Suppressor macrophage treated with lipopolysaccharide for 1 hour (primary cell): Measurements from ENCODE around the gene CREB3L1.
A peak's percentile ranks its signal among the peaks of the same experiment; 100 is the strongest.

ENCODE experiments used
- DNase-seq, 3 donors: peaks; one replicate each; pipeline ENCODE4 v3.0.0-alpha.2; 2020 to 2022

CREB3L1 gene

DNA sequence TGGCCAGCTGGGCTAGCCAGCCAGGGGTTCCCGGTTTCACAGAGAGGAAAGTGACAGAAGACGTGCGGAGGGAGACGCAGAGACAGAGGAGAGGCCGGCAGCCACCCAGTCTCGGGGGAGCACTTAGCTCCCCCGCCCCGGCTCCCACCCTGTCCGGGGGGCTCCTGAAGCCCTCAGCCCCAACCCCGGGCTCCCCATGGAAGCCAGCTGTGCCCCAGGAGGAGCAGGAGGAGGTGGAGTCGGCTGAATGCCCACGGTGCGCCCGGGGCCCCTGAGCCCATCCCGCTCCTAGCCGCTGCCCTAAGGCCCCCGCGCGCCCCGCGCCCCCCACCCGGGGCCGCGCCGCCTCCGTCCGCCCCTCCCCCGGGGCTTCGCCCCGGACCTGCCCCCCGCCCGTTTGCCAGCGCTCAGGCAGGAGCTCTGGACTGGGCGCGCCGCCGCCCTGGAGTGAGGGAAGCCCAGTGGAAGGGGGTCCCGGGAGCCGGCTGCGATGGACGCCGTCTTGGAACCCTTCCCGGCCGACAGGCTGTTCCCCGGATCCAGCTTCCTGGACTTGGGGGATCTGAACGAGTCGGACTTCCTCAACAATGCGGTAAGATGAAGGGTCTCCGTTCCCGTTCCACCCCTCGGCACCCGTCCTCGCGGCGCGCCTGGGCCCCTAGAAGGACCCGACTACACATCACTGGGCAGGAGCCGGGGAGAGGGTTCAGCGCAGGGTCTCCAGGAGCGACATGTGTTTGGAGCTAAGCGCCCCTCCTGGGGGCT lies at the start of gene CREB3L1:
Gene CREB3L1, plus strand, starts transcription at position 41 of the 765 bp plus-strand sequence. Its CDS starts 450 bp downstream, at position 491.
- DNase-seq: peak in 1 of 3 donors; percentile 73

DNA sequence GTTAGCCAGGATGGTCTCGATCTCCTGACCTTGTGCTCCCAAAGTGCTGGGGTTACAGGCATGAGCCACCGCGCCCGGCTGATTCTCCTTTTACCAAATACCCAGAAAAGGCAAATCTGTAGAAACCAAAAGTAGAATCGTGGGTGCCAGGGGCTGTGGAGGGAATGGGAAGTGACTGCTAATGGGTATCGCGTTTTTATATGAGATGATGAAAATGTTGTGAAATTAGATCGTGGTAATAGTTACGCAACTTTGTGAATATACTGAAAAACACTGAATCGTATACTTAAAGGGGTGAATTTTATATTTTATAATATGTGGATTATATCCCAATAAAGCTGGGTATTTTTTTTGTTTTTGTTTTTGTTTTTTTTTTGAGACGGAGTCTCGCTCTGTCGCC lies 48.2 kb upstream of the CREB3L1 start:
- peak; percentile 60 to 72 (median 64) for DNase-seq

GRCh38 chr11:46234311-46234710 lies 43.2 kb upstream of the CREB3L1 start:
- no peak for DNase-seq

- DNase-seq: peak; percentile 49 to 87 (median 86)
Measured at GRCh38 chr11:46235777-46236688, 41.4 kb upstream of the CREB3L1 start.

- DNase-seq: no peak
Measured at GRCh38 chr11:46236918-46237247, 40.6 kb upstream of the CREB3L1 start.

DNA sequence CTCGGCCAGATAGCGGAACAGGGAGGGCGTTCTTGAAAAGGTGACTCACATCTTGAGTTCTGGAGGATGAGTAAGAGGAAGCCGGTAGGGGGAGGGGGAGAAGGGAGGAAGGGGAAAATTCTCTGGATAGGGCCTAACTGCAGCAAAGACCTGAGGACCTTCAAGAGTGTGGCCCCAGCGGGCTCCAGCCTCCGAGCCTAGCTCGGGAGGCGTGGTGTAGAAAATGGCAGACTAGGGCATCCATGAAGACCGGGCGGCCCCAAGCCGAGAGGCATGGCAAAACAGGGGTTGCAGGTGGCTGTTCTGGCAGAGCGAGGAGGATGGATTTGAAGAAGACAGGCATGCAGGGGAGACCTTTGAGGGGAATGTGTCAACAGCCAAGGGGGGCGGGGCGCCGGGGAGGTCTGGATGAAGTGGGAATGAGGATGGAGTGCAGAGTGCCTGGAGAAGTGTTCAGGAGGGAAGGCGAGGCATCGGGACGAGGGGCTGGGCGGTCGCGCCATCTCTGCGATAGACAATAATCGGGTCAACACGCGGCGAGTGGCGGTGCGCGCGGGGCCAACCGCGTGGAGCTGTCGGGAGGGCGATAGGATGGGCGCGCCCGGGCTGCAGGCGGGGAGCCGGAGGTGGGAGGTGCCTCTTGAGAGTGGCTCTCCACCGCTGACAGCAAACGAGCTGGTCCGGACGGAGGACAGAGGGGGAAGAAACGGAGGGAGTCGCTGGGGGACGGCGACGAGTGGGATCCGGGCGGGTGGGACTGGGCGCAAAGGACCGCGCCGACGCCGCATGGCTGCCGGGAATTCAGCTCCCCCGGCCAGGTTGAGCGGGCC lies 40.0 kb upstream of the CREB3L1 start:
- DNase-seq: peak; percentile 92 to 93 (median 92)

DNA sequence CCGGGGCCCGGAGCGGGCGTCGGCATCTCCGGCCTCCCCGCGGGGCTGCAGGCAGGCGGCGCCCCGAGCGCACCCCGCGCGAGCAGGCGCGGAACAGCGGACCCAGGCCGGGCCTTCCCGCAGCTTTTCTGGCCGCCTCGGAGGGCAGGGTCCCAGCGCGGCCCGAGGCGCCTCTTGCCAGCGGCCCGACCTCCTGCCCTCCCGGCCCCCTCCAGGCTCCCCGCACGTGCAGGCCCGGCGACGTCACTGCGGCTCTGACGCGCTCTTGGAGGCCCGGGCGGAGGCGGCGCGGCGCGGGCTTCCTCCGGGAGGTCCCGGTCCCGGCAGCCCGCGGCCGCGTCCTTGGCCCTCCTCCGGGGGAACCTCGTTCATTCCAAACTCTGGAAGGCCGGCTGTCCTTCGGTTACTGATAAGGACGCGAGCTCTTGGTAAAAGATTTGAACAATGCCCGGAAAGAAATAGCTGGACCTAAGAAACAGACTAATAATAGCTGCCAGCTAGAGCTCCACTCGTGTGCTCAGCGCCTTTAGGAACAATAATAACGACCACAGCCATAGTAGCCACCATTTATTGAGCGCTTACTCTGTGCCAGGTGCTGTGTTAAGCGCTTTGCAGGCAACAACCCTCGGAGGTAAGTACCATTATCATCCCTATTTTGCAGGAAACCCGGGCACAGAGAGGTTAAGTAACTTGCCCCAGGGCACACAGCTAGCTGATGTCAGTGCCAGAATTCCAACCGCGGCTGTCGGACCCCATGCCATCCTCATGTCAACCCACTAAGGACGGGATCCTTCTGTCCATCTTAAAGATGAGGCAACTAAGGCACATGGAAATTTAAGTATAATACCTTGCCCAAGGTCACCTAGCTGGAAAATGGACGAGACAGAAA lies 39.1 kb upstream of the CREB3L1 start:
- peak; percentile 72 to 85 (median 79) for DNase-seq

GRCh38 chr11:46238967-46239800 lies 38.3 kb upstream of the CREB3L1 start:
- peak; percentile 82 to 92 (median 88) for DNase-seq

DNA sequence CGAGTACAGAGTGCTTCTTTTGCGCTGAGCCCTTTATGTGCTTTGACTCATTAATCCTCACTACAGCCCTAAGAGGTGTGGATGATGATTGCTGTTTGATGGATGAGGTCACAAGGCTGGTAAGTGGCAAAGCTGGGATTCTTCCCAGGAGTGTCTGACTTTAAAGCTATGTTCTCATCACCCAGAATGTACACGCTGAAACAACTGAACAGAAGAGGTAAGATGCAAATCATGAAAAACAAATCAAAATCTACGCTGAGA lies 37.7 kb upstream of the CREB3L1 start:
- no peak for DNase-seq

- no peak for DNase-seq
Measured at GRCh38 chr11:46240371-46240770, 37.1 kb upstream of the CREB3L1 start.

DNA sequence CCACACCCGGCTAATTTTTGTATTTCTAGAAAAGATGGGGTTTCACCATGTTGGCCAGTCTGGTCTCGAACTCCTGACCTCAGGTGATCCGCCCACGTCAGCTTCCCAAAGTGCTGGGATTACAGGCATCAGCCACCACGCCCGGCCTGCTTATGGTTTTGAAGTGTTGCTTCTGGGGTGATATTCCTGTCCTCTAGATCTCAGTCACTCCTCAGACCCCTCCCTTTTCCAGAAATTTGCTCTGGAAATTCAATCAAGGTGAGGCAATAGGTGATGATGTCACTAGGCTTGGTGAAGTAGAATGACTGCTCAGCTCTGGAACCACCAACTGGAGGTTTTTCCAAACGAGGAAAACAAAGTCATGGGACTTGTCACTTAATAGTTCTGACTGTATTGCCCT lies 36.6 kb upstream of the CREB3L1 start:
- peak; percentile 24 to 35 (median 32) for DNase-seq

DNA sequence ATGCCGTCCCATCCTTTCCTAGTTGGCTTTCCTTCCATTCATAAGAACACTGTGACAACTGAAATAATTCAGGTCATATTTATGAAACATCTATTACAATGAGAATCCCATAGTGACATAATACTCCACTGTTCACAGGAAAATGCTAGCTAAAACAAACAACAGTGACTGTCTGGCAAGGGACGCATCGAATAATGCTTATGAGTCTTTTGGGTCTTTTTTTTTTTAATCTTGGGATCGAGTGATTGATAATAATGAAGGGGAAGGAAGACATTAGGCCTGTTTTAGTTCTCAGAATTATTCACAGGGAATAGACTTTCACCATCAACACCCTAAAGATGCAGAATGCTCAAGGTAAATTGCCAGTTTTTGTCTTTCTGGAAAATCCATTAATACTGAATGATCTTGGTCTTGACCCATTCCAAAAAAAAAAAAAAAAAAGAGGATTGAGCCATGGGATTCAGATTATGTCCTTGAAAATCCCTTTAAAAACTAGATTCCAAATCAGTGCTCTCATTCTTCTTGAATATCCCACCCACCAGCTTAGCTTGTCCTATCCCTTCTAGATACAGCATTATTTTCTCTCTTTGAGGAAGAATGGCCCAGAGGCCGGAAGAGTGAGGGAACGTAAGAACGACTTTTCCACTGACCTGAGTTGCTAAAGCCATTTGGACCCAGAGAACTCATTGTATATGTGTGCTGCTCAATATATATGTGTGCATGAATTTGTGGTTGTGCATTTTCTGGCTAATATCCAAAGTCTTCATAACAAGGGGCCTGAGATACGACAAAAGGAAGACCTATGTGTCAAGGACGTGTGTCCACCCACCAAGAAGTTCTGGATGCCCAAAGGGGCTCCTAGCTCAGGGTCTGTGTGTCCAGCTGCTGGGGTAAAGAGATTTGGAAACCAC lies 35.2 kb upstream of the CREB3L1 start:
- DNase-seq: no peak

DNA sequence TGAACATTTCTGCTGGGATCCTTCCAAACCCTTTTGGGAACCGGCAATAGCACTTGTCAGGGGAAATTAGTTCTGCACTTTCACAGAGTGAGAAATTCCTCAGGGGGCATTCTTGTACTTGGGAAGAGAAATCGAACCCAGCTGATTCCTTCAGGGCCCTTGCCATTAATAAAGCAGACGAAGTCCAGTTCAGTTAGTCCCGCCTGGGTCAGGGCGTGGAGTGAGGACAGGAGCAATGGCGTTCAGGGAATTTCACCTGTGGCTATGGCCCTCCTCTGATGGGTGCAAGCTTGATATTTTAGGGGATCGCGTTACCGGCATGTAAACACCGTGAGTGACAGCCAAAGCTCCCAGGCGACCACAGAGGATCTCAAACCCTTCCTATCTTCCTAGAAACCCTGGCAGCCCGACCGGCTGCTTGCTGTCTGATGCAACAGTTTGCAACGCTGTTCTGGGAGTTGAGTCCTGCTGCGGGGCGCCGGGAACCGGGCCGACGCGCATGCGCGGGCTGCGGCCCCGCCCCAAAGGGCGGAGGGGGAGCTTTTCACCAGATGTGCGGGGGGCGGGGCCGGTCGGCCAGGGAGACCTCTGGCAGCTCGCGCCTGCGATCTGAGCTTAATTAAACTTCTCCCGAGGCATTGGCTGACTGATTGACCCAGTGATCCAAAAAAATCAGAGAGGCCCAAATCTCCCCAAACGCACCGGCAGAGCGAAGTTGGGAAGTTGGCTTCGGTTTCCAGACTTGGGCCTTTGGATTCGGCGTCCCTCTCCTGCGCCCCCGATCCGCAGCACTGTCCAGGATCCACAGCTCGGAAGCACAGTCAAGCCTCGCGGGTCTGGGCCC lies 34.3 kb upstream of the CREB3L1 start:
- peak; percentile 90 to 97 (median 94) for DNase-seq

GRCh38 chr11:46243796-46244109 lies 33.7 kb upstream of the CREB3L1 start:
- no peak for DNase-seq

DNA sequence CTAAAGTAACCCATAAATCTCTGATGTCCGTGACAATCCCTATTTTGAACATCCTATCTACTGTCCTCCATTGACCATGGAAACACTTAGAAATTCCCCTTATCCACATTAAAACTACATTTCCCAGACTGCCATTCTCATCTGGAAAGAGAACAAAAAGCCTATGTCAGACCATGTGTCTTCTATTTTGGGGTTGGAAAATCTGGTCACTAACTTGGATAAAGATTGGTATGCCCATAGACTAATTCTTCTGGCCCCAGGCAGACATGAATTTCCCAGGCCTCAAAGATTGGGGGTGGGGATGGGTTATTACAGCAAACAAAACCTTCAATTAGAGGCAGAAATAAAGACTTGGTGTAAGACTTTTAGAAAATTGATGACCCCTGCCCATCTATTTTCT lies 30.9 kb upstream of the CREB3L1 start:
- no peak for DNase-seq

GRCh38 chr11:46247090-46247489 lies 30.4 kb upstream of the CREB3L1 start:
- no peak for DNase-seq

- no peak for DNase-seq
Measured at GRCh38 chr11:46247659-46248058, 29.8 kb upstream of the CREB3L1 start.

DNA sequence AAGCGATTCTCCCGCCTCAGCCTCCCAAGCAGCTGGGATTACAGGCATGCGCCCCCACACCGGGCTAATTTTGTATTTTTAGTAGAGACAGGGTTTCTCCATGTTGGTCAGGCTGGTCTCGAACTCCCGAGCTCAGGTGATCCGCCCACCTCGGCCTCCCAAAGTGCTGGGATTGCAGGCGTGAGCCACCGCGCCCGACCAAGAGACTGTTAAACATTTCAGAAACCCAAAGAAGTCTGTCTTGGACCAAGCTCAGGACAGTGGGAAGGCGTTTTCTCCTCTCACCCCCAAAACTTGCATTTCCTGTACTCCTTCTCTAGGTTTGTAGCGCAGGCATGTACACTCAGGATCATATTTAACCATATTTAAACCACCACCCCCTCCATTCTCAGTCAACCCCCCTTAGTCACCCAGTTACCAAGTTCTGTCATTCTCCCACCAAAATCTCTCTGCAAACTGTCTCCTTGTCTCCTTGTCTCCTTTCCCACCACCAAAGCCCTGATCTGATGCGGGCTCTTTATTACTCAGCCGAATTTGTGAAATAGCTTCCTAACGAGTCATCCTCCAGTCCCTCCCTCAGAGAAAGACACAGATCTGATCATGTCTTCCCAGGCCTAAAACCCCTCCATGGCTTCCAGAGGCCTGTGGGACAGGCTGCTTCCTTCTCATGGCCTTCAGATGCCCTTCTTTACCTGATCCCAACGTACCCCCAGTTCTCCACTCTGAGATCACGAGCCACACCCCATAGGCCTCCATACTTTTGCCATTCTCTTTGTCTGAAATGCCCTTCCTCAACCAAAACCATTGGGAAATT lies 29.0 kb upstream of the CREB3L1 start:
- peak; percentile 53 to 75 (median 61) for DNase-seq
